Measurements from ENCODE around the gene PLEKHM3. TPM values are rescaled to one million over a fixed set of nuclear protein-coding genes. Genes with fewer than 3 reads are reported as not detected.

PLEKHM3 gene
- total RNA-seq, 1 donor from 2014 or later = 19.5 TPM

GRCh38 chr2:207937253-207937652 lies 88.1 kb downstream of the PLEKHM3 start:
- H3K36me3 ChIP-seq = no peaks in the 10 kb centered on the region
- no peaks in the 10 kb centered on the region for H3K27me3 Mint-ChIP-seq (ENCODE audit: insufficient read depth, low read depth)
- no peaks in the 10 kb centered on the region for H3K9me3 Mint-ChIP-seq
- H3K9me3 ChIP-seq (ENCODE audit: low read depth) = no peaks in the 10 kb centered on the region
- H3K4me3 Mint-ChIP-seq = no peak overlapping the region
- H3K36me3 Mint-ChIP-seq = no peaks in the 10 kb centered on the region
- H4K20me1 ChIP-seq (ENCODE audit: low read depth) = no peaks in the 10 kb centered on the region
- DNase-seq (ENCODE audit: low spot score) = no peak
- H2AFZ ChIP-seq (replicated peaks) = no peak overlapping the region
- H3K9ac ChIP-seq = no peak overlapping the region
- peaks cover 36% of the 10 kb centered on the region for H3F3A ChIP-seq (ENCODE audit: low read depth)
- no peak overlapping the region for H3K27ac ChIP-seq
- peaks cover 63% of the 10 kb centered on the region for H3K4me1 ChIP-seq
- H3K27ac Mint-ChIP-seq = no peak overlapping the region
- TF ChIP-seq EZH2phosphoT487 (IDR thresholded peaks at IDR 0.05) (no peak), EZH2 (IDR thresholded peaks at IDR 0.05) (no peak), CTCF (IDR thresholded peaks at IDR 0.05) (no peak)
- H3K4me2 ChIP-seq = no peak overlapping the region
- no peaks in the 10 kb centered on the region for H3K4me1 Mint-ChIP-seq
- no peaks in the 10 kb centered on the region for H3K27me3 ChIP-seq
- H3K4me3 ChIP-seq = no peak overlapping the region
- peaks cover 2% of the 10 kb centered on the region for H3K79me2 ChIP-seq (ENCODE audit: low read depth)

- Mint-ChIP-seq H3K9me3 (no peaks in the 10 kb centered on the region), H3K4me3 (no peak overlapping the region), H3K27me3 (ENCODE audit: insufficient read depth, low read depth) (no peaks in the 10 kb centered on the region), H3K36me3 (no peaks in the 10 kb centered on the region), H3K27ac (no peak overlapping the region), H3K4me1 (no peaks in the 10 kb centered on the region)
- Histone ChIP-seq H3K4me3 (no peak overlapping the region), H3K4me1 (peaks cover 63% of the 10 kb centered on the region), H3K36me3 (no peaks in the 10 kb centered on the region), H3F3A (ENCODE audit: low read depth) (peaks cover 36% of the 10 kb centered on the region), H3K9ac (no peak overlapping the region), H3K27me3 (no peaks in the 10 kb centered on the region), H4K20me1 (ENCODE audit: low read depth) (no peaks in the 10 kb centered on the region), H3K9me3 (ENCODE audit: low read depth) (no peaks in the 10 kb centered on the region), H3K4me2 (no peak overlapping the region), H2AFZ (replicated peaks) (no peak overlapping the region), H3K27ac (no peak overlapping the region), H3K79me2 (ENCODE audit: low read depth) (peaks cover 2% of the 10 kb centered on the region)
- DNase-seq (ENCODE audit: low spot score) = no peak
- no peak for TF ChIP-seq EZH2phosphoT487 (IDR thresholded peaks at IDR 0.05)
- TF ChIP-seq EZH2 (IDR thresholded peaks at IDR 0.05) = no peak
- no peak for TF ChIP-seq CTCF (IDR thresholded peaks at IDR 0.05)
Measured at GRCh38 chr2:207936380-207936779, 88.9 kb downstream of the PLEKHM3 start.

- Mint-ChIP-seq H3K4me3 (no peak overlapping the region), H3K9me3 (no peaks in the 10 kb centered on the region), H3K4me1 (no peaks in the 10 kb centered on the region), H3K27ac (no peak overlapping the region), H3K36me3 (peaks cover 3% of the 10 kb centered on the region), H3K27me3 (ENCODE audit: insufficient read depth, low read depth) (no peaks in the 10 kb centered on the region)
- H4K20me1 ChIP-seq (ENCODE audit: low read depth) = no peaks in the 10 kb centered on the region
- H3K9ac ChIP-seq = no peak overlapping the region
- DNase-seq (ENCODE audit: low spot score) = no peak
- TF ChIP-seq CTCF (IDR thresholded peaks at IDR 0.05) = no peak
- no peak overlapping the region for H3K4me3 ChIP-seq
- no peaks in the 10 kb centered on the region for H3K27me3 ChIP-seq
- H3K79me2 ChIP-seq (ENCODE audit: low read depth) = peaks cover 2% of the 10 kb centered on the region
- H3K9me3 ChIP-seq (ENCODE audit: low read depth) = no peaks in the 10 kb centered on the region
- H3K27ac ChIP-seq = no peak overlapping the region
- H2AFZ ChIP-seq (replicated peaks) = no peak overlapping the region
- H3K36me3 ChIP-seq = no peaks in the 10 kb centered on the region
- peaks cover 36% of the 10 kb centered on the region for H3F3A ChIP-seq (ENCODE audit: low read depth)
- no peak overlapping the region for H3K4me2 ChIP-seq
- H3K4me1 ChIP-seq = peaks cover 63% of the 10 kb centered on the region
Measured at GRCh38 chr2:207935991-207936370, 89.3 kb downstream of the PLEKHM3 start.
